AG20443 (cell line): Measurements from ENCODE around the gene KRT10.
A peak's percentile ranks its signal among the peaks of the same experiment; 100 is the strongest.

ENCODE experiments used
- DNase-seq: peaks from one replicate; pipeline ENCODE4 v3.0.0; 2012; ENCODE audit warnings: low spot score, mixed read lengths

Gene KRT10

DNA sequence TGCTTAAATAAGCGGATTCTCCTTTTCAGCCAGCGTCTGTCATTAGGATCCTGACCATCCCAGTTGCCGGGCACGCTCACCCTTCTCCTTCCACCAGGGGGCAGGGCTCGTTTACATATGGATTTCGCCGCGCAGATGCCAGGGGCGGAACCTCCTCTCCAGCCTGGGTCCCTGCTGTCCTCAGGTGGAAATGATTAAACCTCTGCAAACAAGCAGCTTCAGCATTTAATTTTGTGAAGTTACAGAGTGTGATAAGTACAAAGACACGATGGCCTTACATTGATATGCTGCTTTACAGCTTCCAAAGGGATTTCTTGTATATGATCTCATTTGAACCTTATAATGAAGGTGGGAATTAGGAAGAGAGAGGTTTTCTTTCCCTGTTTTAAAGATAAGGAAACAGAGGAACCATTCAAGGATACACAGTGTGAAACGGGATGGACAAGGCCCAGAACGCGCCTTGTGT lies 18.8 kb downstream of the KRT10 start:
- peak; percentile 91 for DNase-seq

DNA sequence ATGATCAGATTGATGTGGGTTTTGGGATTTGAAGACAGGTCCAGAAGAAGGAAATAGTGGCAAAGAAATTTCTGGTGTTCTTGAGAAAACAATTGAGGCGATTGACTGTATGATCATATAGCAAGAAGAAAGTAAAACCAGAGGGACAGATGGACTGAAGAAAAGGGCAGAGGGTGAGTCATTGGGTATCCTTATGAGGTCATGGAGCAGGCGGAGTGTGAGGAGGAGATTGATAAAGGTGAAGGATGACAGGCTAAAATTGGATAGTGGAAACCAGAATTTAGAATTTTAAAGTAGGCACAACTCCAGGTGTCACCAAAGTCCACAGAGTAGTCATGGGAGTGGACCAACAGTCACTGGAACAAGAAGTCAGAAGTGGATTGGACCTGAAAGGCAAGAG lies 21.3 kb downstream of the KRT10 start:
- no peak for DNase-seq

DNA sequence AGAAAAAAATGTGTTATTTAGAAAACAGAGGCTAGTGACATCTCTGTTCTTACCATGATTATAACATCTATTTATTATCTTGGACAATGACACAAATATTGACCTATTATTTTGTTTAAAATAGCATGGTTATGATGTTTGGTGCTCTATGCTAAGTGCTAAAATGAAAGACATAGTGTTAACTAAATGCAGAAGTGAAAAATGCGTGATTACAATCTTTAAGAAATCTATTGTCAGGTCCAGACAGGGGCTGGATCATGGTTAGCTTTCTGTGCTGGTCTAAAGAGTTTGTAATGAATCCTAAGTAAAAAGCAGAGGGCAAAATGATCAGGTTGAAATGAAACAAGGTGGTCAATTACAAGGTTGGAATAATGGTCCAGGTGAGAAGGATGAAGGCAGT lies 22.0 kb downstream of the KRT10 start:
- no peak for DNase-seq

DNA sequence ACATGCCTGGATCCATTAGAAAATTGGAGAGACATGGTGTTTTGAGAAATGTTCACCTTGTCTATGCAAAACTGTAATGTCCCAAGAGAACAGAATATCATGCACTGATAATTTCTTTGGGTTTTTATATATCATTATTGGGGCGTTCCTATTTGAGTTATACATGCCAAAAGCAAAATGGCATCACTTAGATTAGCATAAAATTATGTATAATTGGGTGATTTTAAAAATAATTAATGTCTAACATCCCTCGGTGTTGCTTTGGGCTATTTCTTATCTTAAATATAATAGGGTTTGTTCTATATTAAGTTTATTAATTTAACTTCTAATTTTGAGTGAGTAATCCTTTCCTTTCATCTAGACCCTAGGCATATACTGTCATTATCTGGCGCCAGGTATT lies 22.6 kb downstream of the KRT10 start, which contains the start of gene KRT28:
Gene KRT28 (minus strand): TSS at position 101 of the 400 bp plus-strand sequence. CDS start 66 bp downstream, at position 35.
- no peak for DNase-seq

DNA sequence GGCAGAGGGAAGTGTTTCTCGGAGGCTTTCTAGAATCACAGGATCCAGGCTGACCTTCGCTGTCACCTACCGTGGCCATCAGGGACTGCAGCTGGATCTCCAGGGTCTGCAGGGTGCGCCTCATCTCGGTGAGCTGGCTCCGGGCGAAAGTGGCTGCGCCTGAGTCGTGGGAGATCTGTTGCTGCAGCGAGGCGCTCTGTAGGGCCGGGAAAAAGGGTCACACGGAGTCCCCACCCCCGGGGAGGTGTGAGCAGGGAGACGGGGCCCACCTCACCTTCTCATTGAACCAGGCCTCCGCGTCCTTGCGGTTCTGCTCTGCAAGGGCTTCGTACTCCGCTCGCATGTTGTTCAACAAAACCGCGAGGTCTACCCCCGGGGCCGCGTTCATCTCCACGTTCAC lies 25.6 kb downstream of the KRT10 start:
- DNase-seq, result no peak

DNA sequence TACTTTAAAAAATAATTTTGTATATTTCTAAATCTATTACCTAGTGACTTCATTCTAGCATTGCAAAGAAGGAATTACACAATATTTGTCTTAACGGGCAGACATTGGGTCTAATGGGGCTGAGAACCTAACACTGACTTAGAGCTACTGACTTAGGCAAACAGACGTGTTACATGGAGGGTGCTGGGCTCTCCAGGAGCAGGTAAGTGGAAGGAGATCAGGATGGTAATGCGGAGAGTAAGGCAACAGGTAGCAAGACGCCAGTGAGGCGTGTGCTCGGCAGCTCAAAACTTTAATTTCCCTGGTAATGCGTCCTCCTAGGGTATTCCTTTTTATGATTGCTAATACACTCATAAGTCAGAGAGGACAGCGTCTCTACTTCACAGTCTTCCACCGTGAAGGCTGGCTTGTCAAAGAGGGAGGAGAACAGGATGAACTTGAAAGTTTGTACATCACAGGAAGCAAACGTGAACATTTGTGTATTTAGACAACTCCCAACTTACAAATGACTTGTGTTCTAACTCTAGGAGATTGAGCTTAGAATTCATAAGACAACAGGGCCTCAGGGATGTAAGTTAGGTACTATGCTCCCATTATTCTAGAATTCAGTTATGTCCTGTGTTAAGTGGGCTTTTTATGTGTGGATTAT lies 27.3 kb downstream of the KRT10 start:
- DNase-seq, result no peak

DNA sequence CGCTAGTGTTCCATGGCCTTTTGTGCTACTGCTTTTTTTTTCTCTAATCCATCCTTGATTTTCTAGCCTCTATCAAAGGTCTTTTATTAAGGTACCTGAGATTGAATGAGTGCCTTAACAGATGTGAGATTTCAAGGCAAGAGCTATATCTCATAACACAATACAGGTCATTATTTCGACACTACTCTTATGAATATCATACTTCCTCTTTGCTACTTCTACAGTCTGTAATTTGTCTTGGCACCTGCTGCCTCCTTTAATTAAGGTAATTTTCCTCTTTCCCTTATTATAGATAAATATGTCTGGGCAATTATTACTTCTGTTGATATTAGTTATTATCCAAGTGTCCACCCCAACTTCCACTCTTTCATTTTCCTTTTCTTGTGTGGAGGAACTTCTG lies 27.9 kb downstream of the KRT10 start:
- no peak for DNase-seq

DNA sequence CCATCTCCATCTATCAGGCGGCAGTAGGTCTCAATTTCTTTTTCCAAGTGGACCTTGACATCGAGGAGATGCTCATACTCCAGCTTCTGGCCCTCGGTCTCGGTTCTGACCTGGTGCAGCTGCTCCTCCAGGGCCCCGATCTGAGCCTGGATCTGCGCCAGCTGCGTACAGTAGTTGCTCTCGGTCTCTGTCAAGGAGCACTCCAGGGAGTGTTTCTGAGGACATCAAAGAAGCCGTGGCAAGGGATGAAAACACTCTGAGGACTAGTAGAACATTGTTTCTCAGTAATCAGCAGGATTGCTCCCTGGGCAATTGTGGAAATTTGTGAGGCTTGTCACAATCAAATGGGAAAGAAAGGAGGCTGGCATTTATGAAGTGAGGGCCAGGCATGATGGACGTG lies 28.6 kb downstream of the KRT10 start:
- no peak for DNase-seq

DNA sequence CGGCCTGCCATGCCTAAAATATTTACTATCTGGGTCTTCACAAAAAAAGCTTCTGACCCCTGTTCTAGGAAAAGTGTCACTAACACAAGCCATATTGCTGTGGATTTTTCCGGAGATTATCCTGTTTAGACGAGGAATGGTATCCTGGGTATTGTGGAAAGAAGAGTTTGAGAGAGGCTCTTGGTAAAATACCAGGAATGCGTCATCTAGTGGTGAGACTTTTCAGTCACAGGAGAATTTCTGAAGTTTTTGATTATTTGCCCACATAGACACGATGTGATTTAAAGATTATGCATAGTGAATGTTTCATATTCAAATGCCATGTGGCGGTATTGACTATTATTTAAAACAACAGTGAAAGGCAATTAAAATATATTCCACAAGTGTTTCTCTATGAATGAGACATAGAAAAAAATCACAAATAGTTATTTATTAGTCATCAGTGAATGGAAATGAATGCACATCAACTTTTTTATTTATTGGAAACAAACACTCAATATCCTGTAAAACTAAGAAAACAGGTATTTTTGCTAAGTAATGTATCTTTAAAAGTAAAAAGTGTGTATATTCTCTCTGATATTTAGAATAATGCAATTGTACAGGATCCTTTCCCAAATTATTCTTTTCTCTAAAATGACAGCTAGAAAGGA lies 30.5 kb downstream of the KRT10 start:
- peak; percentile 47 for DNase-seq

DNA sequence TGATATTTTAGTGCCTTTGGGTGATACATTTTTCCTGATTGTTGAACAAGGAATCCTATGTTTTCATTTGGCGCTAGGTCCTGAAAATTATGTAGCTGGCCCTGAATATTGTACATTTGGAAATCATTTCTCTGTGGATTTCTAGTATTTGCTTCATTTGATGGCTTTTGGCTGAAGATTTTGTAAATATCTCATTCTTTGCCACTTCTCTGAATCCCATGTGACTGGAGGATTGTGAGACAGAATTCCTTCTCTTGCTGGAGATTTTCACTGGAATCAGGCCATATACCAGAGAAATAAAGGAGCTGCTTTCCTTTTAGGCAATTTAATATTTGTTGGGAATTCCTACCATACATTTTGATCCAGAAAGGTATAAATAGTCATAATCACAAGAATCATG lies 31.3 kb downstream of the KRT10 start:
- no peak for DNase-seq

DNA sequence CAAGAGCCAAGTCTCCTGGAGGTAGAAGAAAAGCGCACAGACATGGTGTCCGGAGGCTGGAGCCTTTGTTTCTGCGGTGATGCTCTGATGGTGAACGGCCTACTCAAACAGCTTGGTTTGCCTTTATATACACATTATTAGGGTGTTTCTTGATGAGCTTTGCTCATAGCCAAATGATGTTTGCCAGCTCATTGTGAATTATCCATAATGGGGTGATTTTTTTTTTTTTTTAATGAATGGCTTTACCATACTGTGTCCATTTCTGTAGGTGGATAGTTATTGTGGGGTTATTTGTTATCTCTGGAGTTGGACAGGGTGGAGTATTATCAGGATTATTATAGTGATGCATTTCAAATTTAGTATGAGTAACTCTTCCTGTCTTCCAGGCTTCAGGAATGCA lies 40.0 kb downstream of the KRT10 start, which contains the start of gene KRT27:
Gene KRT27 (minus strand): TSS at position 101 of the 400 bp plus-strand sequence. CDS start 57 bp downstream, at position 44.
- DNase-seq, result no peak

DNA sequence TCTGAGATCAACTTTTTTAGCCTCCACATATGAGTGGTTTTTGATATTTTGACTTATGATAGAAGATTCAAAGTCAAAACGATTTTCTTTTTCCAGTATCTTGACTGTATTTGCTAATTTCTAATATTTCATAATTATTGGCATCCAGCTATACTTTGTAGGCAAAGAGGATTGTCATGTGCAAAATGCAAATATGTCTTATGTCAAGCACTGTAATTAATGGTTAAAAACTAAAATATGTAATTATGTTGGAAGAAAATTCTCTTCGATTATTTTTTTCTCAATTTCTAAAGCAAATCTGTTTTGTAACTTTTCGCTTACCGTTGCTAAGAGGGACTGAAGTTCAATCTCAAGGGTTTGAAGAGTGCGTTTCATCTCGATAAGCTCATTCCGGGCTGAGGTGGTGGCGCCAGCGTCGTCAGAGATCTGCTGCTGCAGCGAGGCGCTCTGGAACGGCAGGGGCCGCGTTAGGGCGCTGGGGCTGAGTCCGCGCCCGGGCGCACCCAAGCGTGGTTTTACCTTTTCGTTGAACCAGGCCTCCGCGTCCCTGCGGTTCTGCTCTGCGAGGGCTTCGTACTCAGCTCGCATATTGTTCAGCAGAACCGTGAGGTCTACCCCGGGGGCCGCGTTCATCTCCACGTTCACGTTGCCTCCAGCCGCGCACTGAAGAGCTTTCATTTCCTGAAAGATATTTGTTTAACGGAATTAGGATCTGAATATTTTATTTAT lies 43.1 kb downstream of the KRT10 start:
- DNase-seq, result peak; percentile 17

DNA sequence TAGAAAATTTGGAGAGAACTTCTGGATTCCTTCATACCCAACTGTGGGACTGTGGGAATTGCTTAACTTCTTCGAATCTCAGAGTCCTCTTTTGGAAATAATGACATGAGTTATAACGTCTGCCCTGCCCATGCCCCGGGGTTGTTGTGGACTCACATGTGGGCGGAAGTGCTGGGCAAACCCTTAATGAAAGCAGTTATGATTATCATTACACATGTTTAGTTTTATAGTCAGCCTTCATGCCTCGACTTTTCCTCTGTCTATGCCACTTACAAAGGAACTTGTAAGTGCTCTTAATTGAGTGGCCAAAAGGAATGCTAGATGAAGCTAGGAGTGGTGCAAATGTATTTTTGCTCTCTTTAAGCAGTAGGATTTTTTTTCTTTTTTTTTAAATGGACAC lies 44.0 kb downstream of the KRT10 start:
- DNase-seq, result no peak

DNA sequence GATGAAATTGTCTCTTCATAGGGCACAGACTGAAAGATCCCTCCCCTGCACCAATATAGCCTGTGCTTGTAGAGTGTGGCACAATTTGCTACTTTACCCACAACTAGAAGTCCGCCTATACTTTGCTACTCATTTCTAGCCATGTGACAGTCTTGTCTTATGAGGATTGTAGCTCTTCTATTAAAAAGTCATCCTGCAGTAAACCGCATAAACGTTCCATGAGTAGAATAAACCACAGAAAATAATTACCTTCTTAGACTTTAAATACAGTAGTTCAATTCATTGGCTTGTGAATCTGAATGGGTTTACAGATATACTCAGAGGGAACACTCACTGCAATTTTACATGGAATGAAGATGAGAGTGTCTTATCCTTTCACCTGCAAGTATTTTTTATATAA lies 44.4 kb downstream of the KRT10 start:
- DNase-seq, result no peak

DNA sequence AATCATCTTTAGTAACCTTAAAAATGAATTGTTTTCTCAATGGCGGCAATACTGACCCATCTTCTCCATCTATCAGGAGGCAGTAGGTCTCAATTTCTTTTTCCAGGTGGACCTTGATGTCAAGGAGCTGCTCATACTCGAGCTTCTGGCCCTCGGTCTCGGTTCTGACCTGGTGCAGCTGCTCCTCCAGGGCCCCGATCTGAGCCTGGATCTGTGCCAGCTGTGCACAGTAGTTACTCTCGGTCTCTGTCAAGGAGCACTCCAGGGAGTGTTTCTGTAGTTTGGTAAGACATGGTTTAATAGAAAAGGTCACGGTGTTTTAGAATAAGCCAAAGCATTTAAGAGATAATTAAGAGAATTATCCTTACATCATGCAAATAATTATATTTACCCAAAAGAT lies 45.0 kb downstream of the KRT10 start:
- DNase-seq, result no peak

DNA sequence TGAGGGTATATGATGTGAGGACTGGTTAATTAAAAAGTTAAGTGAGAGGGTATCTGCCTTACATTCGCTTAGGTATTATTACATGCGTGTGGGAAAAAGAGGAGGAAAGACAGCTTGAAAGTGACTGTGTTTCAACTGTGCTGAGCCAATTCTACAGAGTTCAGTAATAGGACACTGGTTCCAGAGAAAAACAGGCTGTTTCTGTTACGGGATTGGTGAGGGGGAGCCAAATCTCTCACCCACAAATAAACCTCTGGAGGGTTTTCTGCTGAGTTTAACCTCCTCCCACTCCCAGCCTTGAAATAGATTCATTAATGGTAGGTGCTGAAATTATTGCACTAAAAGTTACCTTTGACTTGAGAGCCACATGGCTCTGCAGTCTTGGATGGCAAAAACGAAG lies 46.5 kb downstream of the KRT10 start:
- no peak for DNase-seq

DNA sequence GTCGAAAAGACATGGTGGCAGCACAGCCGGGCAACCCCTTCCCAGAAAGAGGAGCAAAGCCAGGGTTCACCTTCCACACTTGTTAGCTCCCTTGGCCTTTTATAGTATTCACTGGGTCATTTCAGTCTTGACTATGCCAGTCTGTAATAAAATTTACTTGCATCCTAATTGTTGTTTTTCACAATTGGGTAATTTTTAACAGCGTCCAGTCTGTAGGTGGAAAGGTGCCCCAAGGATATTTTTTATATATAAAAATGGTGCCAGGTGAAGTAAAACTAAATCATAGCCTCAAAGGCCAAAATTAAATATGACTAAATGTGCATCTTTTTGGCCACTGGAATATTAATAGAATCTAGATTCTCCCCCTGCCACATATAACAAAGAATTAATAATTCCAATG lies 50.3 kb downstream of the KRT10 start, which contains the start of gene KRT26:
Gene KRT26 (minus strand): TSS at position 101 of the 400 bp plus-strand sequence. CDS start 88 bp downstream, at position 13.
- no peak for DNase-seq
